HG02943 (cell line): ENCODE measurements around the gene SINHCAF.
A peak's percentile ranks its signal among the peaks of the same experiment; 100 is the strongest.
"Not testable (repeated sequence)": the region's sequence is repeated elsewhere in the genome, so short reads cannot be mapped to it uniquely, and the experiment has no call there.

Source experiments
- ATAC-seq: cut with Tn5 transposase; IDR thresholded peaks from one replicate; pipeline ENCODE4 v1.9.1; 2021; ENCODE audit warnings: mild to moderate bottlenecking, low read depth, moderate library complexity; ENCODE audit not compliant: unreplicated experiment

SINHCAF gene

GRCh38 chr12:31325877-31326631 lies at the start of gene SINHCAF:
Gene SINHCAF (minus strand): TSS chr12:31326150. CDS start chr12:31298204, 27,946 bp downstream.
- ATAC-seq, result peak; percentile 50

GRCh38 chr12:31375422-31375821 lies 49.5 kb upstream of the SINHCAF start:
- not testable (repeated sequence) for ATAC-seq

GRCh38 chr12:31371256-31371620 lies 45.3 kb upstream of the SINHCAF start:
- ATAC-seq, result no peak

- no peak for ATAC-seq
Observed at GRCh38 chr12:31370531-31371255, 44.7 kb upstream of the SINHCAF start.

- ATAC-seq, result no peak
Observed at GRCh38 chr12:31369712-31370521, 44.0 kb upstream of the SINHCAF start.

GRCh38 chr12:31368666-31369361 lies 42.9 kb upstream of the SINHCAF start:
- no peak for ATAC-seq

GRCh38 chr12:31366104-31366621 lies 40.2 kb upstream of the SINHCAF start:
- no peak for ATAC-seq

GRCh38 chr12:31363831-31364230 lies 37.9 kb upstream of the SINHCAF start:
- no peak for ATAC-seq

GRCh38 chr12:31363416-31363809 lies 37.5 kb upstream of the SINHCAF start:
- ATAC-seq, result peak; percentile 4

- ATAC-seq, result peak; percentile 76
Observed at GRCh38 chr12:31362759-31363415, 36.9 kb upstream of the SINHCAF start.

- peak; percentile 50 for ATAC-seq
Observed at GRCh38 chr12:31362115-31362758, 36.3 kb upstream of the SINHCAF start.

GRCh38 chr12:31361730-31362114 lies 35.8 kb upstream of the SINHCAF start:
- ATAC-seq, result no peak

- ATAC-seq, result no peak
Observed at GRCh38 chr12:31355747-31356107, 29.8 kb upstream of the SINHCAF start.

GRCh38 chr12:31353750-31354708 lies 28.1 kb upstream of the SINHCAF start:
- ATAC-seq, result no peak

- ATAC-seq, result no peak
Observed at GRCh38 chr12:31346267-31346666, 20.3 kb upstream of the SINHCAF start.

GRCh38 chr12:31343139-31343538 lies 17.2 kb upstream of the SINHCAF start:
- no peak for ATAC-seq

GRCh38 chr12:31342286-31342685 lies 16.3 kb upstream of the SINHCAF start:
- ATAC-seq, result no peak
